NCI-H226 (cell line): ENCODE measurements around the gene IRF4.

Experiments
- DNase-seq: peaks from one replicate; pipeline ENCODE4 v3.0.0-alpha.2; 2015

Gene IRF4

GRCh38 chr6:382883-383810, 8.4 kb upstream of the IRF4 start:
- no peak for DNase-seq

- DNase-seq = peak; percentile 3
Observed at GRCh38 chr6:383856-384255, 7.7 kb upstream of the IRF4 start.

GRCh38 chr6:384898-385297, 6.7 kb upstream of the IRF4 start:
- DNase-seq = no peak

GRCh38 chr6:385614-386013, 5.9 kb upstream of the IRF4 start:
- DNase-seq = no peak

- DNase-seq = no peak
Observed at GRCh38 chr6:386688-387266, 4.8 kb upstream of the IRF4 start.

- no peak for DNase-seq
Observed at GRCh38 chr6:387293-387741, 4.2 kb upstream of the IRF4 start.

GRCh38 chr6:388202-388903, 3.2 kb upstream of the IRF4 start:
- no peak for DNase-seq

GRCh38 chr6:389143-389542, 2.4 kb upstream of the IRF4 start:
- DNase-seq = no peak

GRCh38 chr6:389622-390021, 1.9 kb upstream of the IRF4 start:
- no peak for DNase-seq

GRCh38 chr6:390914-391558, 516 bp upstream of the IRF4 start:
- no peak for DNase-seq

GRCh38 chr6:392441-393390, 1.2 kb downstream of the IRF4 start:
- DNase-seq = no peak

- no peak for DNase-seq
Observed at GRCh38 chr6:393391-394221, 2.1 kb downstream of the IRF4 start.

GRCh38 chr6:394641-395289, 3.2 kb downstream of the IRF4 start:
- DNase-seq = no peak

GRCh38 chr6:395432-396125, 4.0 kb downstream of the IRF4 start:
- no peak for DNase-seq

GRCh38 chr6:396126-396520, 4.6 kb downstream of the IRF4 start:
- no peak for DNase-seq

- no peak for DNase-seq
Observed at GRCh38 chr6:397056-397455, 5.5 kb downstream of the IRF4 start.

- DNase-seq = no peak
Observed at GRCh38 chr6:397604-398003, 6.1 kb downstream of the IRF4 start.

GRCh38 chr6:398065-398464, 6.5 kb downstream of the IRF4 start:
- DNase-seq = no peak

- DNase-seq = no peak
Observed at GRCh38 chr6:398558-399078, 7.1 kb downstream of the IRF4 start.
